ENCODE results near the gene MS4A4A.
"Not testable (repeated sequence)": the region's sequence is repeated elsewhere in the genome, so short reads cannot be mapped to it uniquely, and the experiment has no call there.

MS4A4A gene

DNA sequence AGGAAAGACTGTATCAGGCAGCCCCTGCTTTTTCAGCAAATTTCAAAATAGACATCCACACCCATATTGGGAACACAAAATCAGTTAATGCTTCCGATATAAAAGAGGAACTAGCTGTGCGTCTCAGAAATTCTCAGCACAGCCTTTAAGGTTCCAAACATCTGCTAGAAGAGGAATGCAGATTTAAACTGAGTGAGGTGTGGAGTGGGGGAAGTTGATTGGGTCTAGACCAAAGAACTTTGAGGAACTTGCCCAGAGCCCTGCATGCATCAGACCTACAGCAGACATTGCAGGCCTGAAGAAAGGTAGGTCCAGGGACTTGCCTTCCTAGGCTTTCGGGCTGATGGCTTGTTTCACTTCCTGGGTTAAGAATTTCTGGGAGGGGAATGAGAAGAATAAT lies at the start of gene MS4A4A:
Gene MS4A4A, plus strand, starts transcription at position 255 of the 400 bp plus-strand sequence. Its CDS starts 10 bp downstream, at position 265.
- no peak for DNase-seq

DNA sequence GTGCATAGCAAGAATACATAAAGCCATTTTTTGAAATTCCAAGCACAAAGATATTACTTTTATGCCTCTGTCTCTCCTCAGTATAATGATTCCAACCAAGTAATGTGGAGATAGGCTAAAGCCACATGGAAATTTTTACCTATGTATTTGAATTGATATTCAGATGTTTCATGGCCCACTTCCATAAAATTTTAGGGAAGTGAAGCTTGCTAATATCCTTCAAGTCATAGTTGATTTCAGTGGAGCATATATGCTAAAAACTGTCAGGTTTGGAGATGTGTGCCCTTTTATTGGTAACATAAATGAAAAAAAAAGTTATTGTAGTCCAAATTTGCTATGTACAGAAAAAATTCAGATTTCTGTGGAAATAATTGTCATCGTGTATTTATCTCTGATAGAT lies 49.8 kb upstream of the MS4A4A start:
- DNase-seq: no peak

DNA sequence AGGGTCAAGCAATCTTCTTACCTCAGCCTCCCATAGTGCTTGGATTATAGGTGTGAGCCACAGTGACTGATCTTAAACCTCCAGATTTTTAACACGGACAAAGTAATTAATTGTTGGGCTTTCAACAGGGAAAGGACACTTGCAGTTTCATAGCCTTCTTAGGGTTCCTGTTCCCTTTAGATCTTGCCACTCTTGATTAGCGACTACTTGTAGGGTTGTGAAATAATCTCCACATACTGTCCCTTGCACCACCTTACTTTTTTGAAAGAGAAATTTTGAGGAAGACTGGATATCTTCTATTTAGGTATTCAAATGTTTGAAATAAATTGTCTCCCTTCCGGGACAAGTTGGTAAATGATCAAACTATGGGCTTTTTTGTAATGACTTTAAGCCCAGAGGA lies 45.1 kb upstream of the MS4A4A start:
- no peak for DNase-seq

DNA sequence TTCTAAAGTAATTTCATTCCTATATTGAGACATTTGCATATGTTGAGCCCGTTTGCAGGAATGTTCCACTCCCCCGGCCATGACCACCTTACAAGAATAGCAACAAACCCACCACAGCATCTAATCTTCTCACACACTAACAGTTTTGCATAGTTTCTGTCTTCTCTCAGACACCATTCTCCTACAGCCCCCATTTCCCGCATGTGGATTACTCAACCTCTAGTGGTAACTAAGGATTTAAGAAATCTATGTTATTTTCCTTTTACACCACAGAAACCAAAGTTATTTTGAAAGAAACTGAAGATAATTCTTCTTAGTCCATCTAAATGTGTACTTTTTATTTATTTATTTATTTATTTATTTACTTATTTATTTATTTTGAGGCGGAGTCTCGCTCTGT lies 39.8 kb upstream of the MS4A4A start:
- DNase-seq: no peak

DNA sequence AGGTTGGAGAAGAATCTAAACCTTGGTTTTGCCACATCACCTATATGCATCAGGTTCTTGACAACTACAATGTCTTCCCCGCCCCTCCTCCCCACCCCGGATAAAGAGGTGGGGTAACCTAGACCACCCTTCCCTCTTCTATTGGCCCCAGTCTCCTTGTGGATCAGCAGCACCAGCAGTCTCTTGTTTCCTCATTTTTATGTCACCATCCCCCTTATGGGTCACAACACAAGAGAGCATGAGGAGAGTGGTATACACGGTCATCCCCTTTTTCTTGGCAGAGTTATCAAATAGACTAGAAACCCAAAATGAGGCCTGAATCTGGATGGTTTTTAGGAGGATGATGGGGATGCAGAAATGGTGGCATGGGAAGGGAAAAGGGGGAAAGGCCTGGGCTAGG lies 38.7 kb upstream of the MS4A4A start:
- DNase-seq: no peak

DNA sequence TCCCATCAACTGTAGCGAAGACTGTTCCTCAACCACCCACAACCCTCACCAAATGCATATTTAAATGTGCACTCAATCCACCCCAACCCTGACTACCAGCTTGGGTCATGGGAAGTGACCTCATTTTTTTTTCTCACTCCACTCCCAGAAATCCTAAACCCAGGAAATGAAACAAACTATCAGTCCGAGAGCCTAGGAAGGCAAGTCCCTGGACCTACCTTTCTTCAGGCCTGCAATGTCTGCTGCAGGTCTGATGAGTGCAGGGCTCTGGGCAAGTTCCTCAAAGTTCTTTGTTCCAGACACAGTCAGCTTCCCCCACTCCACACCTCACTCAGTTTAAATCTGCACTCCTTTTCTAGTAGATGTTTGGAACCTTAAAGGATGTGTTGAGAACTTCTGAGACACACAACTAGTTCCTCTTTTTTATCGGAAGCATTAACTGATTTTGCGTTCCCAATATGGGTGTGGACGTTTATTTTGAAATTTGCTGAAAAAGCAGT lies 37.7 kb upstream of the MS4A4A start, which contains the start of gene MS4A4E:
Gene MS4A4E, minus strand, starts transcription at position 398 of the 500 bp plus-strand sequence. CDS start 13,082 bp downstream, outside the sequence.
- DNase-seq: no peak

DNA sequence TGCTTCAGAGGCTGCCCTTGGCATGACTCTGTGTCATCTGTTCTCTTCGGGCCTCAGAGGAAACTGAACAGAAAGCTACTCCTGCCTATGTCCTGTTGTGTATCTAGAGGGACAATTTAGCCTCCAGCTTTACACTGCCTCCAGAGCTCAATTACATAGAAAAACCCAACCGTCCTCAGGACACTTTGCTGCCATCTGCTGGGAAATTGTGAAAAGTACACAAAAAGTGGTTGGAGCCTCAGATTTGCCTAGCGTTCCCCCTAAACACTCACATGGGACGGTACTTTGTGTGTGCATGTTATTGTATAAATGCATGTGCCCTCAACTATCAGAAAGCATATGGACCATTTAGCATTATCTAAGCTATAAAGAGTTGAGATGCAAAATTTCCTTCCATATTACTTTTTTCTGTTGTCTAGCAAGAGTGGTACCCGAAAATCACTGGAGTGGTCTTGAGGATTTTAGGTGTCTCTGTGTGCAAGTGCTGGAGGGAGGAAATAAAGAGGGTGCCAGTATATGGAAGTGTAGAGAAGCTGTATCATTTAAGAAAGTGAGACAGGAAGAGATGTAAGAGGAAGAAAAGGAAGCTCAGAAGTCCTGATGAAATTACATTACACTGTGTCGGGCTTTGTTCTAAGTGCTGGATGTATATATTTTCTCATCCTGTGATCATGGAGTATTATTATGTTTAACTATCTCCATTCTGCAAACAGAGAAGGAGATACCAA lies 28.8 kb upstream of the MS4A4A start:
- DNase-seq: no peak

DNA sequence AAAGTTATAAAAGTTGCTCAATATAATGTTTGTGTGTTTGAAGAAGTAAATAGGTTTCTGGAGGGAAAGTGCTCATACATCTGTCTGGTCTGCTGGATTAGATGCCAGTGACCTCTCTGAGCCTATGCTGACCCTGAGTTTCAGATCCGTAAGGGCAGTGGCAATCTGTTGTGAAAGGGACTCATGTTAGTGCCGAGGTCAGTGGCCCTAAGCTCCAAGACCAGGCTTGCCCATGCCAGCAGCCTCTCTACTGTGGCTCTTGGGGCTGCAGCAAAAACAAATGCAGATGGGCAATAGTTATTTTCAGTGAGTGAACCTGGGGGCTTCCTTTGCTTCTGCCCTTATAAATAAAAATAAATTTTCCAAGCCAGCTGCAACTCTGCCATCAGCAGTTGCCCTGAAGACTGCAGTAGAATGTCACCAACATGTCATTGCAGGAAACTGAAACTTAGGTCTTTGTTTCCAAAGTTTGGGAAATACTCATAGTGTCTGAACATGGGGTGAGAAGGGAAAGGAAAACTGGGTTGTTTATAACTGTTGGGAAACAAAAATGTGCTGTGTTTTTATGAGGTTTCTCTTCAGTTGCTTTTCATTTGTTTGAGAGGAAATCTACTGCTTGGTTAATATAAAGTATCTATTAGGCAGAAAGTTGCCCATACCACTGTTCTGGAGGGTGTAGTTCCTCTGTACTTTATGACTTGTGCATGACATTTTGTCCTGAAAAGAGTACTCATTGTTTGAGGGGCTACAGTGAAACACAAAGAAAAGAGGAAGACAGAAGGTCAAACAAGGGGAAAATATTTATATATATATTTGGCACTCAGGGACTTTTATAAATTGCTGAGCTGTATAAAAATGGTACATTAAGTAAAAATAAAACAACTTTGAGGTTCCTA lies 28.0 kb upstream of the MS4A4A start:
- no peak for DNase-seq

DNA sequence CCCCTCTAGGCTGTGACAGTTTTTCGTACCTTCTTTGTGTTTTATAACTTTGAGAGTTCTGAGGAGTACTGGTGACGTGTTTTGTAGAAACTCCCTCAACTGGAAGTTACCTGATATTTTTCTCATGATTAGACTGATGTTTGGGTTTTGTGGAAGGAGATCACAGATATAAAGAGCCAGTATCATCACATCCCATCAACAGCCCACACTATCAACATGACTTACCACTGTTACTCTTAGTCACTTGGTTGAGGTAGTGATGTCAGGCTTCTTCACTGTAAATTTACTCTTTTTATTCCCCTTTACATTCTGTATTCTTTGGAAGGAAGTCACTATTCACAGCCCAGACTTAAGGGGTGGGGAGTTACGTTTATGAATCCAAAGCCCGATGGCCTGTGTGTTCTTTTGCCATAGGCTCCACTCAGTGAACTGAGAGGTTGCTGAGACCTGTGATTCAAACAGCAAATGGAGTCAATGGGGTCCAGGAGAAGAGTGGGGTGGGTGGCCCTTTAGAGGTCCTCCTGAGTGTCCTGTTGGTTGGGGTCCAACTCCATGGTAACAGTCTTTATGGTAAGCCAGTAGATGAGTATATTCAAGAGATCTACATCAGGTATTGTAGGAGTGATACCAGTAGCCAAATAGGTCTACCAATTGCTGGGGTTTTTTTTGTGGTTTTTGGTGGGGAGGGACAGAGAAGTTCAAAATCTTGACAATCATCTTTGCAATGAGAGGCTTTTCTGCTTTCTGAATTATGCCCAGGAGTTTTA lies 22.3 kb upstream of the MS4A4A start:
- DNase-seq: no peak

DNA sequence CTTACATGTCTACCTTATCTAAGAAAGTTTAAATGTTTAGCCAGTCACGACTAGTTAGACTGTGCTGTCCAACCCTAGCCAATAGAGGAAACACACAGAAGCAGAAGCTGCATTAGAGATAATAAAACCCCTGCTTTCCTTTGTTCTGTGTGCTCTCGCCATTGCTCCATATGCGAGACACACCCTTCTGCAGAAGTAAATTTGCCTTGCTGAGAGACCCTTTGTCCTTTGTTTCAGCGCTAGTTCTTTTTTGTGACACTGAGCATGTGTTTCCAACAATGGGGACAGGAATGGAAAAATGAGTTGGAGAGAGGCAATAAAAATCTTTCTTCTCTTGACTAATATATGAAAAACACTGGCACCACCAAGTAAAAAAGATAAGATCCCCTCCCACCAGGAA lies 19.5 kb upstream of the MS4A4A start:
- DNase-seq: no peak

DNA sequence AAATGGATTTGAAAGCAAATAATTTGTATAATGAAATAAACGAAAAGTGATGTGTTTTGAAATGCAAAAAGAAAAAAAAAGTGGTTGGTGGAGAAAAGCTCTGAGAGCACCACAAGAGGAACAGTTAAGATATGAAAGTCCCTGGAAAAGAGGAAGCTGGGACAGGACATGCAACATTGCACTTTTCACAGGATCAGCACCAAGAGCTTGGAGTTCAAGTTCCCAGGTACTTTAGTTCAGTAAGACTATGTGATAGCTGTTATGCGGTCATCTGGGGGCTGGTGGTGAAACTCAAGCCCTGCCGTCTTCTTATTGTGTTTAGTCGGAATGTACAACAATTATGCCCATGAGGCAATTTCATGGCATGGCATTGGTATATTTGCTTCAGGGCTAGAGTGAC lies 17.1 kb upstream of the MS4A4A start:
- no peak for DNase-seq

DNA sequence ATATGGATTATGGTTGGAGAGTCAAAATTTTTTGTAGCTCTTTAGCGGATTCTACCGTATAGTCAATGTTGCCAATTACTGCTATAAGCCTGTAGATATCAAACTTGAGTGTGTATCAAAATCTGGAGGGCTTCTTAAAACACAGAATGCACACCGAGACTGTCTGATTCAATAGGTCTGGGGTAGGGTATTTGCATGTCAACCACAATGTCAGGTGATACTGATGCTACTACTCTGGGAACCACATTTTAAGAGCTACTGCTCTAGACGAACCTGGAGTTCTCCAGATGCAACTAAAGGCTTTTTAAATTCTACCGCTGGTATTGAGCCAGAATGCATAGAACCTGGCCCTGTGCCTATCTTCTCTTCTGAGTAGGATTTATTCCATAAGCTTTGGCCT lies 15.8 kb upstream of the MS4A4A start:
- no peak for DNase-seq

DNA sequence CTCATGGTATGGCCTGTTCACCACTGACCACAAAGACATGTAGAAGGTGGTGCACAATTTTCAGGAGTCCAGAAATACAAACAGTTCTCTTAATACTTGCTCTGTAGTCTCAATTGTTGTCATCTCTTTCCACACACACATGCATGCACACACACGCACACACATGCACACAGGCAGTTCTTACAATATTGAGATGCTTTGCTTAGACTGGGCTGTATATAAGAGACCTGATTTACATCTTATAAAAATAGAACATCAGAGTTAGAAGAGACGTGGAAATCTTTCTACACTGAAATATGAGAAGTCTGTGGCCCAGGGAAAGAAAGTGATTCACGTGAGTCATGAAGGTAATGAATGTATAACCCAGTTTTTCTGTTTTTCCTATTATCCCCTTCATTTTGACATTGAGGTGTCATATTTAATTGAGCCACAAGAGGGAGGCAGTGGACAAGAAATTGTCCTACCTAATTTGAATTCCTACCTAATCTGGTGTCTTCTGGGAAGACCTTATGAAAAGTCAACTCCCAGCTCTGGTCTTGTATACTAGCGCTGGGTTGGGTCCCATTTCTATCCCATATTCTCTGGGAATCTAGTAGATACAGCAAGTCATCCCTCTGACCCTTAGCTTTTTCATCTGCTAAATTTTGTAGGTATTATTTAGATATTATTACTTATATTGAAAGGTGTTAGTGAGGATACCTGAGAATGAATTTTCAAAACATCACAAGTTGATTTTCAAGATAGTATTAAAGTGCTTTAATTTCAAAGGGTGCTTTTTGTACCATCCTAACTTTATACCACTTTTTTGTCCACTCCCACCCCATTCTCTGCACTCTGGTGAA lies 14.9 kb upstream of the MS4A4A start:
- no peak for DNase-seq

DNA sequence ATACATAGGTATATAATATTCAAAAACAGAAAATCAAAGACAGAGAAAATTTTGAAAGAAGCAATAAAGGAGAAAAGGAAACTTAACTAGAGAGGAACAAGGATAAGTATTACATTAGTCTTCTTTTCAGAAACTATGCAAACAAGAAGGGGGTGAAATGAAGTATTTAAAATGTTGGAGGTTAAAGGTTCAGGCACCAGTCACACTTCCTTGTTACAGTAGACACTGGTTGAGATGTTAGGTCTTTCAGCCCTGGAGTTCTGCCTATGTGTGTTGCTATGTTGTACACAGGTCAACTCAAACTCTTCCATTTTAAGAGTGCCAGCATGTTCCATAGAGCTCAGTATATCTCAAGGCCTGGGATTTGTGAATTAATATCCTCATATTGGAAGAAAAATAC lies 6.0 kb upstream of the MS4A4A start:
- DNase-seq: no peak

DNA sequence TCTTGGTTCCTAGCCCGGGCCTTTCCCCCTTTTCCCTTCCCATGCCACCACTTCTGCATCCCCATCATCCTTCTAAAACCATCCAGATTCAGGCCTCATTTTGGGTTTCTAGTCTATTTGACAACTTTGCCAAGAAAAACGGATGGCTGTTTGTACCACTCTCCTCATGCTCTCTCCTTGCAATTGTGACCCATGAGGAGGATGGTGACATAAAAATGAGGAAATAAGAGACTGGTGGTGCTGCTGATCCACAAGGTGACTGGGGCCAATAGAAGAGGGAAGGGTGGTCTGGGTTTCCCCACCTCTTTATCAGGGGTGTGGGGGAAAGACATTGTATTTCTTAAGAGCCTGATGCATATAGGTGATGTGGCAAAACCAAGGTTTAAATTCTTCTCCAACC lies 1.0 kb downstream of the MS4A4A start:
- DNase-seq: no peak

DNA sequence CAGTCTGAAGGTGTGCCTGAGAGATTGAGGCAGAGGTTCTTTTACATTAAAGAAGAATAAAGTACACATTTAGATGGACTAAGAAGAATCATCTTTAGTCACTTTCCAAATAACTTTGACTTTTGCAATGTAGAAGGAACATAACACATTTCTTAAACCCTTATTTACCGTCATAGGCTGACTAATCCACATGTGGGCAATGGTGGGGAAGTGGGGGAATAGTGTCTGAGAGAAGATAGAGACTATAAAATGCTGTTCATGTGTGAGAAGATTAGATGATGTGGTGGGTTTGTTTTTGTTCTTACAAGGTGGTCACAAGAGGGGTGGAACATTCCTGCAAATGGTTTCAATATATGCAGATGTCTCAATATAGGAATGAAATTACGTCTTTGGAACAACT lies 1.8 kb downstream of the MS4A4A start:
- DNase-seq: no peak

DNA sequence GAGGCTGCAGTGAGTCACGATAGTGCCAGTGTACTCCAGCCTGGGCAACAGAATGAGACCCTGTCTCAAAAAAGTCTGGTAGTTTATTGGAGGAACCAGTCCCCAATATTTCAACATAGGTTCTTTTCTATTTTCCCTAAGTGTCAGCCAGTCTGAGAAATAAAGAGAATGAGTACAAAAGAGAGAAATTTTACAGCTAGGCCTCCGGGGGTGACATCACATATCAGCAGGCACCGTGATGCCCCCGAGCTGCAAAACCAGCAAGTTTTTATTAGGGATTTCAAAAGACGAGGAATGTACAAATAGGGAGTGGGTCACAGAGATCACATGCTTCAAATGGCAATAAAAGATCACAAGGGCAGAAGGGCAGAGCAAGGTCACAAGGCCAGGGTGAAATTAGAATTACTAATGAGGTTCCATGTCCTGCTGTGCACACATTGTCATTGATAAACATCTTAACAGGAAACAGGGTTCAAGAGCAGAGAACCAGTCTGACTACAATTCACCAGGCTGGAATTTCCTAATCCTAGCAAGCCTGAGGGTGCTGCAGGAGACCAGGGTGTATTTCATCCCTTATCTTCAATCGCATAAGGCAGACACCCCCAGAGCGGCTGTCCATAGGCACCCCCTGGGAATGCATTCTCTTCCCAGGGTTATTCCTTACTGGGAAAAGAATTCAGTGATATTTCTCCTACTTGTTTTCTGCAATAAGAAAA lies 5.1 kb downstream of the MS4A4A start:
- not testable (repeated sequence) for DNase-seq

DNA sequence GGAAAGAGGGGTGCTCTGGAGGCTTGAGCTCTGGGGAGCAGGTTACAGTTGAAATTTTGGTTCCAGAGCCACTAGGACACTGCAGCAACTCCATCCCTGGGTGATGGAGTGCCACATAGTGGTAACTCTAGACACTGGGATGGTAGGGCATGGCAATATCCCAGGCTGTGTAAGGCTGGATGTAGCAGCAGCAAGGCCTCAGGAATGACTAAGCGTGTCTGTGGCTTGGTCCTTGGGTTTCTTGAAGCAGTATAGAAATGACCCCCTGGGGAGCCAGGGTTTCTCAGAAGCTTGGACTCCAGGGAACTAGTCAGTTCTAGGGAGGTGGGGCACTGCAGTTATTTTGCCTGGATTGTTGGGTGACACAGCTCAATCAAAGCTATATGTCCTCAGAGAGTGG lies 8.1 kb downstream of the MS4A4A start:
- no peak for DNase-seq

DNA sequence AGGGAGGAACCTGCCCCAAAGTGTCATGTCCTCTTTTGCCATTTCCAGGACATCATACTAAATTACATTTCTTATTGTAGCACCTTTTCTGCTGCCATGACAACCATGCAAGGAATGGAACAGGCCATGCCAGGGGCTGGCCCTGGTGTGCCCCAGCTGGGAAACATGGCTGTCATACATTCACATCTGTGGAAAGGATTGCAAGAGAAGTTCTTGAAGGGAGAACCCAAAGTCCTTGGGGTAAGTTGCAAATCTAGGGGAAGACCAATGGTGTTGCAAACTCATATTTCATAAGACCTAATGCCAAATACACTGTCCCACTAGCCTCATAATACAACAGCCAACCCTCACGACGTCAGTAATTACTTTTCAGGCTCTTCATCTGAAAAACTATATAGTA lies 11.7 kb downstream of the MS4A4A start:
- no peak for DNase-seq

DNA sequence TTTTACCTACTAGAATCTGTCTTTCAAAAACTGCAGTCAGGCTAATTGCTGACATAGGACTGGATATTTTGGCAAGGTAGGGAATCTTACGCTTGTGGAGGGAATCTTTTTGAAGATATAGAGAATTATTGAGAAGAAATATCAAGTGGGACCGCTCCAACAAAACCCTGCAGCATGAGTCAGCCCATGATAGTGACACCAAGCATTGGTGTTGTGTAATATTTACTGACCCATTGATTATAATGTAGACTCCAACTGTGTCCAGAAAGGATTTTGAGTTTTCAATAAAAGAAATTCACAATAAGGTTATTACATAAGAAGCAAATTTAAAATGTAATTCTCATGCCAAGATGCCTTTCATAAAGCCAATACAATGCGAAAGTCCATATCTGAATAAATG lies 20.7 kb downstream of the MS4A4A start:
- DNase-seq: no peak

DNA sequence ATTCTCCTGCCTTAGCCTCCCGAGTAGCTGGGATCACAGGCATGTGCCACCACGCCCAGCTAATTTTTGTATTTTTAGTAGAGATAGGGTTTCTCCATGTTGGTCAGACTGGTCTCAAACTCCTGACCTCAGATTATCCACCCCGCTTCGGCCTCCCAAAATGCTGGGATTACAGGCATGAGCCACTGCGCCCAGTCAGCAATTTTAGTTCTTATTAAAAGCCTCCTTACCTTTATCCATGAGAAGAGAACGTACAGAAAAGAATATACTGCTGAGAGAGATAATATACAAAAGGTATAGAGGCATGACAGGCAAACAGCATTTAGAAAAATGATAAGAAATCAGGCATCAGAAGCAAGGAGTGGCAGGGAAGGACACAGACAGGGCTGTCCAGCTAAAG lies 21.4 kb downstream of the MS4A4A start:
- not testable (repeated sequence) for DNase-seq

DNA sequence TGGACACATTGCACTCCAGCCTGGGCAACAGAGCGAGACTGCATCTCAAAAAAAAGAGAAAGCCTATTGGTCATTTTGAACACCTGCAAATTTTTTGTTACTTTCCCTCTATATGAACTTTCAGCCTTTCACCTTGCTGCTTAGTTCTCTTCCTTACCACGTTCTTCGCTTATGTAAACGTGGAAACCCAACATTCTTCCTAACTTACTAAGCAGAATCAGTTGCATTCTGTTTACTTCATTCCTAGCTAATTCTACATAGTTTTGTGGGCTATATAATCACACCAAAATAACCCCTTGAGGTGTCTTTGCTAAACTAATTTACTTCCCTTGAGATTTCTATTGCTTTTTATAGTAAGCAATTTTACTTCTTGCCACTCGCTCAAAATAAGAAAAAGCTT lies 23.2 kb downstream of the MS4A4A start:
- DNase-seq: no peak

All from NCI-H2107 (cell line).